Measurements from ENCODE around the gene TBC1D1.

The TBC1D1 gene

DNA sequence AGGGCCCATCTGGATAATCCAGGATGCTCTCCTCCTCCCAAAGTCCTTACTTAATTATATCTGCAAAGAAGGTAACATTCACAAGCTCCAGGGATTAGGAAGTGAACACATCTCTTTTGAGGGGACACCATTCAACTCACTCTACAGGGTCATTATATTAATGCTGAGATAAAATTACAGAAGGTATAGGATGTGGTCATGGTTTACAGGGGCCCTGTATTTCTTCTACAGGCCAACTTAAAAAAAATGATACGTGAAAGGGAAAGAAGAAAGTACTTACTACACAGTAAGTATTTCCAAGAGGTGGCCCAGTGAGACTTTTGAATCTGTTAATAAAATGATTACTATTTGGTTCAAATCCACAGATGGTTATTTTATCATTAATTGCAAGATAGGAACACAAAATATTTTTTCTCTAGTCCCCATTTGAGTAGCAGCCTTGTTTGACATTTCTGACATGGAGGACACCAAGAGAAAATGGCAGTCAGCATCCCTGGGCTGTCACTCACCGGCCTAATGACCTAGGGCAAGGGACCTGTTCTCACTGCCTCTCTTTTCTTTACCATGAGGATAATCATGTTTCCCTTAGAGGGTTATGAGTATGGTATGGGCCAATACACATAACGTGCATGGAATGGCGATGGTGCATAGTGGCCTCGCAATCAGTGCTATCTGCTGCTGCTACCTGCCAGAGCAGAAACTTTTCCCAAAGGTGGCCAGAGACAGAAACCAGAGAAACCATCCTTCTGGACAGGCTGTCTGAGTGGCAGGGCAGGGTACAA, 209.8 kb downstream of the TBC1D1 start:
- H3K9me2 ChIP-seq (replicated peaks; ENCODE audit: control insufficient read depth, low read length), result no peaks in the 10 kb centered on the region
- no peak overlapping the region for H3K4me2 ChIP-seq (ENCODE audit: low read length)
- H3K4me3 ChIP-seq (ENCODE audit: low read length), result no peak overlapping the region
- no peak overlapping the region for H3K27ac ChIP-seq (ENCODE audit: low read depth, low read length)
- H3K79me2 ChIP-seq (ENCODE audit: control insufficient read depth, low read length), result no peaks in the 10 kb centered on the region
- H4K20me1 ChIP-seq (ENCODE audit: control insufficient read depth, insufficient read depth, low read depth, low read length), result peaks cover 3% of the 10 kb centered on the region
- H3K9me3 ChIP-seq (ENCODE audit: control insufficient read depth, insufficient read depth, low read length), result no peaks in the 10 kb centered on the region
- no peaks in the 10 kb centered on the region for H3F3A ChIP-seq (ENCODE audit: control insufficient read depth, insufficient read depth)
- TF ChIP-seq EZH2phosphoT487 (IDR thresholded peaks at IDR 0.05; ENCODE audit: borderline replicate concordance, low read length) (no peak), CTCF (IDR thresholded peaks at IDR 0.05; ENCODE audit: low read depth, low read length, poor library complexity, severe bottlenecking) (no peak)
- no peaks in the 10 kb centered on the region for H3K4me1 ChIP-seq (ENCODE audit: control insufficient read depth, low read length)
- H3K36me3 ChIP-seq (ENCODE audit: control insufficient read depth, low read length), result peaks cover 84% of the 10 kb centered on the region
- H3K27me3 ChIP-seq (ENCODE audit: control insufficient read depth, low read length), result no peaks in the 10 kb centered on the region

GRCh38 chr4:38101563-38101962, 210.7 kb downstream of the TBC1D1 start:
- no peak overlapping the region for H3K4me3 ChIP-seq (ENCODE audit: low read length)
- H3K79me2 ChIP-seq (ENCODE audit: control insufficient read depth, low read length), result no peaks in the 10 kb centered on the region
- H4K20me1 ChIP-seq (ENCODE audit: control insufficient read depth, insufficient read depth, low read depth, low read length), result peaks cover 3% of the 10 kb centered on the region
- TF ChIP-seq EZH2phosphoT487 (IDR thresholded peaks at IDR 0.05; ENCODE audit: borderline replicate concordance, low read length), result no peak
- TF ChIP-seq CTCF (IDR thresholded peaks at IDR 0.05; ENCODE audit: low read depth, low read length, poor library complexity, severe bottlenecking), result no peak
- peaks cover 84% of the 10 kb centered on the region for H3K36me3 ChIP-seq (ENCODE audit: control insufficient read depth, low read length)
- no peak overlapping the region for H3K4me2 ChIP-seq (ENCODE audit: low read length)
- H3K9me2 ChIP-seq (replicated peaks; ENCODE audit: control insufficient read depth, low read length), result no peaks in the 10 kb centered on the region
- no peak overlapping the region for H3K27ac ChIP-seq (ENCODE audit: low read depth, low read length)
- no peaks in the 10 kb centered on the region for H3K9me3 ChIP-seq (ENCODE audit: control insufficient read depth, insufficient read depth, low read length)
- H3F3A ChIP-seq (ENCODE audit: control insufficient read depth, insufficient read depth), result no peaks in the 10 kb centered on the region
- H3K4me1 ChIP-seq (ENCODE audit: control insufficient read depth, low read length), result no peaks in the 10 kb centered on the region
- no peaks in the 10 kb centered on the region for H3K27me3 ChIP-seq (ENCODE audit: control insufficient read depth, low read length)

DNA sequence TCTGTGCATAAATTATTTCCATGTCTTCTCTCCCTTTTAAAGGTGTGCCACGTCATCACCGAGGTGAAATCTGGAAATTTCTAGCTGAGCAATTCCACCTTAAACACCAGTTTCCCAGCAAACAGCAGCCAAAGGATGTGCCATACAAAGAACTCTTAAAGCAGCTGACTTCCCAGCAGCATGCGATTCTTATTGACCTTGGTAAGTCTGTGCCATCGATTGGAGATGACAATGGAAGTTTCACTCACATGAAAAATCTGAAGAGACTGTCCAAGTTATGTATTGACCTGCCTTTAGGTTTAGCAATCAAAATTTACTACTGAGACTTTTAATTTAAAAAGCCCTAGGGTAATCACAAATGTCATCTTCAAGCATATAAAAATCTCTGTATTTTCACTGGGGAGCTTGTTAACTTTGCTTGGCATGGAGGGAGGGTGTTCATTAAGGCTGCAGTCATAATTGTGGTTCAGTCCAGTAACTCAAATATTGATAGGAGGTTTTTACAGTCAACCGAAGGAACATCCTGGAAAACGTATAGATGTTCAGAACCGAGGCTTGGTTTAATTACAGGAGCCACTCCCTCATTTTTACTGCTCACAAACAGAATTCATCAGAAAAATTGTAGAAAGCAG, 212.2 kb downstream of the TBC1D1 start:
- Histone ChIP-seq H3K36me3 (ENCODE audit: control insufficient read depth, low read length) (peaks cover 87% of the 10 kb centered on the region), H3K9me3 (ENCODE audit: control insufficient read depth, insufficient read depth, low read length) (no peaks in the 10 kb centered on the region), H3K4me2 (ENCODE audit: low read length) (no peak overlapping the region), H4K20me1 (ENCODE audit: control insufficient read depth, insufficient read depth, low read depth, low read length) (peaks cover 3% of the 10 kb centered on the region), H3K27ac (ENCODE audit: low read depth, low read length) (no peak overlapping the region), H3K27me3 (ENCODE audit: control insufficient read depth, low read length) (no peaks in the 10 kb centered on the region), H3K4me3 (ENCODE audit: low read length) (no peak overlapping the region), H3K79me2 (ENCODE audit: control insufficient read depth, low read length) (no peaks in the 10 kb centered on the region), H3K4me1 (ENCODE audit: control insufficient read depth, low read length) (no peaks in the 10 kb centered on the region), H3F3A (ENCODE audit: control insufficient read depth, insufficient read depth) (no peaks in the 10 kb centered on the region), H3K9me2 (replicated peaks; ENCODE audit: control insufficient read depth, low read length) (no peaks in the 10 kb centered on the region)
- TF ChIP-seq EZH2phosphoT487 (IDR thresholded peaks at IDR 0.05; ENCODE audit: borderline replicate concordance, low read length), result no peak
- TF ChIP-seq CTCF (IDR thresholded peaks at IDR 0.05; ENCODE audit: low read depth, low read length, poor library complexity, severe bottlenecking), result no peak

Measured in DOHH2 (cell line).